A549 (cell line): ENCODE results near the gene UBXN7. TPM values are rescaled to one million over a fixed set of nuclear protein-coding genes. Genes with fewer than 3 reads are reported as not detected.

Experiments
- ATAC-seq, 2 experiments: fragments of 200-7000 bp in 1 of 2; fragments of >200 bp in 1 of 2; cut with Nextera tagmentation in 1 of 2; cut with Tn5 transposase in 1 of 2; 3 replicates each; pipeline versions ENCODE4 v1.8.0 to v1.9.1; 2018 to 2020; ENCODE audit warnings: mild to moderate bottlenecking in 1 of 2, moderate library complexity in 1 of 2
- CTCF ChIA-PET: fragments of 300-600 bp; sonication (Branson Sonifier 250); formaldehyde crosslinking; extraction: SDS; loops from one replicate; lab custom pipeline; 2021; ENCODE audit warnings: antibody characterized with exemption, inconsistent platforms; lab: Yijun Ruan, JAX
- POLR2A ChIA-PET: fragments of 350-600 bp; formaldehyde crosslinking; extraction: SDS; loops from one replicate; lab custom pipeline; 2021; ENCODE audit warnings: antibody characterized with exemption, inconsistent platforms; lab: Yijun Ruan, JAX
- DNase-seq, 2 experiments: peaks; one replicate each; pipeline versions ENCODE4 v3.0.0 to v3.0.0-alpha.2; 2011 to 2016; ENCODE audit warnings: low read depth in 1 of 2, low spot score in 1 of 2
- FAIRE-seq: peaks from 2 replicates; lab custom pipeline; 2011; peaks lifted over from hg19 to GRCh38; lab: Jason Lieb, UNC
- H3K27ac ChIP-seq, 2 experiments: fragments of >200 bp; sonication (Bioruptor Twin); formaldehyde crosslinking; 3 replicates each; pipeline ENCODE4 v1.5.1; 2016 to 2017
- H3K4me1 ChIP-seq: fragments of >200 bp; sonication (Bioruptor Twin); formaldehyde crosslinking; 3 replicates; pipeline ENCODE4 v1.6.1; 2016
- H3K4me2 ChIP-seq: fragments of >200 bp; sonication (Bioruptor Twin); formaldehyde crosslinking; 3 replicates; pipeline ENCODE4 v1.6.1; 2016
- H3K4me3 ChIP-seq: fragments of >200 bp; sonication (Bioruptor Twin); formaldehyde crosslinking; 3 replicates; pipeline ENCODE4 v1.5.1; 2016
- H3K9me3 ChIP-seq: fragments of >200 bp; sonication (Bioruptor Twin); formaldehyde crosslinking; 3 replicates; pipeline ENCODE4 v1.6.1; 2016
- ATOH8 ChIP-seq: fragments of 250-450 bp; sonication (Bioruptor Pico); IDR thresholded peaks from 2 replicates; pipeline ENCODE4 v1.5.0; 2020; ENCODE audit warnings: low read depth, mild to moderate bottlenecking, moderate library complexity
- CEBPB ChIP-seq, 2 experiments: fragments of >200 bp in 1 of 2; sonication (Bioruptor Twin) in 1 of 2; formaldehyde crosslinking in 1 of 2; IDR thresholded peaks; 2 replicates each; pipeline ENCODE4 v1.6.1; 2012 to 2016
- CHD4 ChIP-seq: fragments of 200-600 bp; sonication (generic); IDR thresholded peaks from 2 replicates; pipeline ENCODE4 v1.6.1; 2016; ENCODE audit warnings: antibody characterized with exemption, mild to moderate bottlenecking, borderline replicate concordance
- E2F6 ChIP-seq: IDR thresholded peaks from 2 replicates; pipeline ENCODE4 v1.6.1; 2012; ENCODE audit warnings: low read depth, borderline replicate concordance
- EHF ChIP-seq: fragments of 250-450 bp; sonication (Bioruptor Pico); IDR thresholded peaks from 2 replicates; pipeline ENCODE4 v1.5.0; 2020; ENCODE audit warnings: mild to moderate bottlenecking
- EHMT2 ChIP-seq: fragments of 200-600 bp; sonication (generic); IDR thresholded peaks from 2 replicates; pipeline ENCODE4 v1.6.1; 2016; ENCODE audit warnings: antibody characterized with exemption, low read depth, mild to moderate bottlenecking, moderate library complexity
- ESRRA ChIP-seq: fragments of 150-350 bp; IDR thresholded peaks from 2 replicates; pipeline ENCODE4 v1.6.1; 2014; ENCODE audit warnings: mild to moderate bottlenecking, low read length, borderline replicate concordance
- FOSB ChIP-seq: fragments of 250-450 bp; sonication (Bioruptor Pico); IDR thresholded peaks from 2 replicates; pipeline ENCODE4 v1.5.0; 2020; ENCODE audit warnings: mild to moderate bottlenecking, moderate library complexity
- FOSL2 ChIP-seq, 2 experiments: fragments of 450-650 bp in 1 of 2; fragments of >200 bp in 1 of 2; sonication (Bioruptor Twin) in 1 of 2; formaldehyde crosslinking; IDR thresholded peaks; 2 replicates each; pipeline versions ENCODE4 v1.5.0 to v1.6.1; 2016 to 2020; ENCODE audit warnings: mild to moderate bottlenecking in 1 of 2, moderate library complexity in 1 of 2
- HES2 ChIP-seq: fragments of >200 bp; sonication (Bioruptor Twin); formaldehyde crosslinking; IDR thresholded peaks from 2 replicates; pipeline ENCODE4 v1.6.1; 2016
- HEYL ChIP-seq: fragments of 250-450 bp; sonication (Bioruptor Pico); IDR thresholded peaks from 2 replicates; pipeline ENCODE4 v1.8.0; 2021; ENCODE audit warnings: mild to moderate bottlenecking, moderate library complexity
- HOXB13 ChIP-seq: fragments of 250-450 bp; sonication (Bioruptor Pico); IDR thresholded peaks from 2 replicates; pipeline ENCODE4 v1.5.0; 2020; ENCODE audit warnings: low read depth, mild to moderate bottlenecking, moderate library complexity
- HOXB5 ChIP-seq: fragments of 250-450 bp; sonication (Bioruptor Pico); IDR thresholded peaks from 2 replicates; pipeline ENCODE4 v1.5.0; 2020; ENCODE audit warnings: mild to moderate bottlenecking, moderate library complexity
- JUN ChIP-seq, 2 experiments: fragments of >200 bp; sonication (Bioruptor Twin); formaldehyde crosslinking; IDR thresholded peaks; 2 replicates in 1 of 2; 3 replicates in 1 of 2; pipeline ENCODE4 v1.6.1; 2016 to 2017
- MAFK ChIP-seq: fragments of 450-650 bp; IDR thresholded peaks from 2 replicates; pipeline ENCODE4 v1.6.1; 2014; ENCODE audit not compliant: partially characterized antibody
- MAX ChIP-seq: IDR thresholded peaks from 2 replicates; pipeline ENCODE4 v1.6.1; 2012
- NFE2L2 ChIP-seq: fragments of 150-350 bp; conservative IDR thresholded peaks from 2 replicates; pipeline ENCODE4 v1.6.1; 2014; ENCODE audit warnings: low read length
- NR3C1 ChIP-seq: fragments of >200 bp; sonication (Bioruptor Twin); formaldehyde crosslinking; IDR thresholded peaks from 3 replicates; pipeline ENCODE4 v1.6.1; 2017
- PHF8 ChIP-seq: fragments of 200-600 bp; sonication (generic); IDR thresholded peaks from 2 replicates; pipeline ENCODE4 v1.6.1; 2016; ENCODE audit warnings: low read depth, mild to moderate bottlenecking, antibody characterized with exemption, moderate library complexity, borderline replicate concordance
- RFX5 ChIP-seq: fragments of 450-650 bp; IDR thresholded peaks from 2 replicates; pipeline ENCODE4 v1.7.1; 2014; ENCODE audit warnings: antibody characterized with exemption, mild to moderate bottlenecking, moderate library complexity
- SREBF2 ChIP-seq: fragments of 450-650 bp; IDR thresholded peaks from 2 replicates; pipeline ENCODE4 v1.6.1; 2014; ENCODE audit warnings: mild to moderate bottlenecking, moderate library complexity
- TFCP2L1 ChIP-seq: fragments of 250-450 bp; sonication (Bioruptor Pico); IDR thresholded peaks from 2 replicates; pipeline ENCODE4 v1.5.0; 2021; ENCODE audit warnings: mild to moderate bottlenecking
- ZC3H11A ChIP-seq: fragments of 450-650 bp; IDR thresholded peaks from 2 replicates; pipeline ENCODE4 v1.6.1; 2014; ENCODE audit warnings: antibody characterized with exemption, mild to moderate bottlenecking
- ZNF302 ChIP-seq: fragments of 250-450 bp; sonication (Bioruptor Pico); IDR thresholded peaks from 2 replicates; pipeline ENCODE4 v1.9.0; 2021; ENCODE audit warnings: inconsistent platforms, mild to moderate bottlenecking, moderate library complexity
- ZSCAN20 ChIP-seq: fragments of 250-450 bp; sonication (Bioruptor Pico); IDR thresholded peaks from 2 replicates; pipeline ENCODE4 v1.8.0; 2022; ENCODE audit warnings: mild to moderate bottlenecking, moderate library complexity
- WGBS: methylation state at CpG from one replicate; pipeline ENCODE4 v1.1.6; 2017; ENCODE audit errors: missing lambda C conversion rate; 5-methylcytosine and 5-hydroxymethylcytosine counted together
- polyA plus RNA-seq, 4 experiments: library from polyadenylated mRNA; depleted of rRNA in 3 of 4; stranded (reverse); fragments of >200 nt; fragmentation: RNase III in 1 of 4; extraction: RNeasy Plus Mini Kit Qiagen cat#74134 plus additional on column Dnase treatment in 1 of 4; gene quantifications; 2 replicates in 3 of 4; 3 replicates in 1 of 4; pipeline ENCODE4 v1.2.3, GENCODE V29; 2011 to 2017

Gene UBXN7
- polyA plus RNA-seq, 2 of the 4 experiments (the other 2 are of a cell fraction), result 7.9 to 14.5 TPM

GRCh38 chr3:196341137-196341536 is 91.1 kb downstream of the UBXN7 start:
- H3K4me3 ChIP-seq, result no peak overlapping the region
- no peak for ATAC-seq

GRCh38 chr3:196340466-196340865 is 91.8 kb downstream of the UBXN7 start:
- Histone ChIP-seq H3K27ac (peak overlapping the region; percentile 88 to 90), H3K9me3 (no peaks in the 10 kb centered on the region), H3K4me3 (no peak overlapping the region), H3K4me1 (peaks cover 48% of the 10 kb centered on the region), H3K4me2 (peak overlapping the region; percentile 78)
- 69% methylated on average over 2 of the region's 2 CpGs for whole genome bisulfite sequencing
- ChIA-PET CTCF (no interaction called here), POLR2A (no interaction called here)
- peak; percentile 22 for TF ChIP-seq MAFK
- TF ChIP-seq CEBPB (IDR thresholded peaks at IDR 0.05), result no peak
- DNase-seq (no peak), ATAC-seq (no peak), FAIRE-seq (no peak)

More at GRCh38 chr3:196341137-196341536, 91.1 kb downstream of the UBXN7 start:
- FAIRE-seq (no peak), DNase-seq (no peak)
- WGBS, result 84% methylated on average over 7 of the region's 7 CpGs
- no peak for TF ChIP-seq HES2
- TF ChIP-seq ZC3H11A, result no peak
- no peak for TF ChIP-seq CHD4
- ChIA-PET CTCF (no interaction called here), POLR2A (no interaction called here)
- Histone ChIP-seq H3K4me1 (peaks cover 47% of the 10 kb centered on the region), H3K27ac (peak overlapping the region; percentile 88 to 90; a peak in 4 of 6 replicates), H3K4me2 (peak overlapping the region; percentile 78; the same call in 1 of the 3 replicates), H3K9me3 (no peaks in the 10 kb centered on the region)

GRCh38 chr3:196339493-196340254 is 92.6 kb downstream of the UBXN7 start:
- peaks cover 48% of the 10 kb centered on the region for H3K4me1 ChIP-seq
- no peak overlapping the region for H3K4me3 ChIP-seq
- H3K27ac ChIP-seq, result peak overlapping the region; percentile 88 to 90
- ChIA-PET CTCF (interaction anchor here (0.8 kb wide), 1 partner anchor 84 kb away, joined by 3 read pairs; no protein-coding TSS in a partner anchor), POLR2A (no interaction called here)
- no peak for TF ChIP-seq TFCP2L1 (CRISPR knock-in tag)
- peak; percentile 62; the same call in 1 of the 2 replicates for TF ChIP-seq MAX
- no peak for TF ChIP-seq SREBF2
- TF ChIP-seq ATOH8, result peak; percentile 63; the same call in 1 of the 2 replicates
- TF ChIP-seq RFX5, result no peak
- TF ChIP-seq FOSL2 (IDR thresholded peaks at IDR 0.05), result peak; percentile 29; the same call in 1 of the 2 replicates
- peak; percentile 87 for TF ChIP-seq FOSL2 (CRISPR knock-in tag; IDR thresholded peaks at IDR 0.05)
- no peak for TF ChIP-seq ZC3H11A
- TF ChIP-seq PHF8, result no peak
- TF ChIP-seq NFE2L2, result peak; percentile 91
- TF ChIP-seq HOXB13 (CRISPR knock-in tag), result peak; percentile 43; the same call in 1 of the 2 replicates
- TF ChIP-seq HOXB5 (CRISPR knock-in tag), result no peak
- peak; percentile 61; the same call in 1 of the 2 replicates for TF ChIP-seq ZSCAN20
- no peak for TF ChIP-seq EHMT2
- no peak for TF ChIP-seq FOSB (CRISPR knock-in tag)
- TF ChIP-seq CHD4, result no peak
- TF ChIP-seq JUN (IDR thresholded peaks at IDR 0.05), result 0 out of 5 replicates have a peak, but pooled peaks of 1 of the 2 experiments have one; percentile 21
- TF ChIP-seq ESRRA, result no peak
- TF ChIP-seq EHF, result peak; percentile 21; the same call in 1 of the 2 replicates
- TF ChIP-seq MAFK, result peak; percentile 95
- TF ChIP-seq NR3C1, result no peak
- 0 out of 2 replicates have a peak, but pooled peaks have one; percentile 19 for TF ChIP-seq HEYL (CRISPR knock-in tag)
- TF ChIP-seq ZNF302 (CRISPR knock-in tag), result peak; percentile 80
- TF ChIP-seq E2F6, result peak; percentile 63; the same call in 1 of the 2 replicates
- no peaks in the 10 kb centered on the region for H3K9me3 ChIP-seq
- ATAC-seq (peak; percentile 44 to 58; a peak in 3 of 6 replicates), DNase-seq (peak in 1 of 2 experiments; percentile 77), FAIRE-seq (no peak)
- H3K4me2 ChIP-seq, result peak overlapping the region; percentile 78
- WGBS, result 63% methylated on average over 21 of the region's 21 CpGs
